B cell (primary cell): ENCODE results near the gene CASTOR1.

Source experiments
- CTCF ChIP-seq: fragments of 200-600 bp; IDR thresholded peaks from one replicate; pipeline ENCODE4 v1.8.0; 2022; ENCODE audit warnings: antibody characterized with exemption, mild to moderate bottlenecking
- EZH2 ChIP-seq: IDR thresholded peaks from 2 replicates; pipeline ENCODE4 v1.6.1; 2012; ENCODE audit warnings: borderline replicate concordance, low read depth, mild to moderate bottlenecking, moderate library complexity, low read length; ENCODE audit not compliant: insufficient read depth, poor library complexity, severe bottlenecking

- TF ChIP-seq EZH2, result no peak
- TF ChIP-seq CTCF, result no peak
Measured at GRCh38 chr22:30277547-30278344, 11.6 kb downstream of the CASTOR1 start.
